ENCODE measurements around the gene DTYMK. TPM values are rescaled to one million over a fixed set of nuclear protein-coding genes. Genes with fewer than 3 reads are reported as not detected.
"Not testable (repeated sequence)": the region's sequence is repeated elsewhere in the genome, so short reads cannot be mapped to it uniquely, and the experiment has no call there.

DTYMK gene
- total RNA-seq = 22.1 TPM
- long read RNA-seq, transcript DTYMK-201 (5 exons, 1,232 nt) = major isoform, 28 of 45 reads
- long read RNA-seq, transcript DTYMK-206 (2 exons, 890 nt) = minor isoform, 10 of 45 reads
- long read RNA-seq, partial matches to known transcripts = 3 of 45 reads
- long read RNA-seq, other reads (novel, unspliced or antisense) = 1 of 45 reads

GRCh38 chr2:241686650-241687425, at the start of gene DTYMK:
DTYMK (minus strand) TSS chr2:241686815; CDS start chr2:241686783, 32 bp downstream.
- DNase-seq (ENCODE audit: low spot score) = peak; percentile 99

- DNase-seq (ENCODE audit: low spot score) = no peak
Observed at GRCh38 chr2:241736111-241736510, 49.5 kb upstream of the DTYMK start.

GRCh38 chr2:241734467-241735208, 48.0 kb upstream of the DTYMK start, which contains the start of gene D2HGDH:
D2HGDH (plus strand) TSS chr2:241734630; CDS start chr2:241735225, 595 bp downstream.
- peak; percentile 99 for DNase-seq (ENCODE audit: low spot score)

GRCh38 chr2:241734208-241734466, 47.5 kb upstream of the DTYMK start:
- no peak for DNase-seq (ENCODE audit: low spot score)

GRCh38 chr2:241733391-241734207, 47.0 kb upstream of the DTYMK start:
- no peak for DNase-seq (ENCODE audit: low spot score)

GRCh38 chr2:241732513-241733186, 46.0 kb upstream of the DTYMK start:
- not testable (repeated sequence) for DNase-seq (ENCODE audit: low spot score)

- no peak for DNase-seq (ENCODE audit: low spot score)
Observed at GRCh38 chr2:241730671-241731293, 44.2 kb upstream of the DTYMK start.

GRCh38 chr2:241729868-241730267, 43.3 kb upstream of the DTYMK start:
- no peak for DNase-seq (ENCODE audit: low spot score)

GRCh38 chr2:241728627-241729026, 42.0 kb upstream of the DTYMK start:
- DNase-seq (ENCODE audit: low spot score) = no peak

GRCh38 chr2:241728000-241728399, 41.4 kb upstream of the DTYMK start:
- DNase-seq (ENCODE audit: low spot score) = no peak

GRCh38 chr2:241726459-241726858, 39.8 kb upstream of the DTYMK start:
- DNase-seq (ENCODE audit: low spot score) = no peak

- no peak for DNase-seq (ENCODE audit: low spot score)
Observed at GRCh38 chr2:241724975-241725870, 38.6 kb upstream of the DTYMK start.

- DNase-seq (ENCODE audit: low spot score) = no peak
Observed at GRCh38 chr2:241724259-241724974, 37.8 kb upstream of the DTYMK start.

GRCh38 chr2:241722896-241723454, 36.4 kb upstream of the DTYMK start:
- DNase-seq (ENCODE audit: low spot score) = no peak

- DNase-seq (ENCODE audit: low spot score) = no peak
Observed at GRCh38 chr2:241721852-241722251, 35.2 kb upstream of the DTYMK start.

GRCh38 chr2:241720560-241720959, 33.9 kb upstream of the DTYMK start:
- DNase-seq (ENCODE audit: low spot score) = no peak

- no peak for DNase-seq (ENCODE audit: low spot score)
Observed at GRCh38 chr2:241720099-241720498, 33.5 kb upstream of the DTYMK start.

GRCh38 chr2:241719093-241719492, 32.5 kb upstream of the DTYMK start:
- no peak for DNase-seq (ENCODE audit: low spot score)
